Uterus (tissue), 2 donors: ENCODE measurements around the gene PARP15.

Experiments
- POLR2A ChIP-seq, 2 donors: fragments of 450-650 bp; IDR thresholded peaks; one replicate each; pipeline ENCODE4 v1.6.1; 2016; ENCODE audit warnings: antibody characterized with exemption in 2 of 2, mild to moderate bottlenecking in 1 of 2, moderate library complexity in 1 of 2
- TF ChIP-seq, protein P1 (sequence below), 4 experiments: fragments of 200-600 bp in 2 of 4; fragments of 450-650 bp in 2 of 4; sonication (generic) in 2 of 4; IDR thresholded peaks; one replicate each; pipeline ENCODE4 v1.5.1; 2016 to 2019; ENCODE audit warnings: antibody characterized with exemption in 4 of 4, mild to moderate bottlenecking in 2 of 4, moderate library complexity in 1 of 4

DNA sequence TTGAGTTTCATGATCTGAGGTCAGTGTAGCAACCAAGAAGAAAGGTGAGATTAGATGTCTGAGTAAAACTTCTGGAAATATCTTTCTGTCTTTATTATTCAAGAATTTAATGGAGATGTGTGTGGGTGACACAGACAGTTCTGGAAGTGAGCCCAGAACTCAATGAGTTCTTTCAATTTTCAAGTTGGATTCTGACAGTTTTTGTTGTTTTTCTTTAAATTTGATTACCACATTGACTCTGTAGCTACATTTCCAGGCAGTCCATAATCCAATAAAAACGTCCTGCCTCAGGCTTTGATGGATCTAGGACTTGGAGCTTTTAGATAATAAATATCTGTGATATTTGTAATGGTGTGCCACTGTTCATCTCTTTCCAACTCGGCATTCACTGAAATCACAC lies 99.3 kb downstream of the PARP15 start:
- TF ChIP-seq, protein P1, sequence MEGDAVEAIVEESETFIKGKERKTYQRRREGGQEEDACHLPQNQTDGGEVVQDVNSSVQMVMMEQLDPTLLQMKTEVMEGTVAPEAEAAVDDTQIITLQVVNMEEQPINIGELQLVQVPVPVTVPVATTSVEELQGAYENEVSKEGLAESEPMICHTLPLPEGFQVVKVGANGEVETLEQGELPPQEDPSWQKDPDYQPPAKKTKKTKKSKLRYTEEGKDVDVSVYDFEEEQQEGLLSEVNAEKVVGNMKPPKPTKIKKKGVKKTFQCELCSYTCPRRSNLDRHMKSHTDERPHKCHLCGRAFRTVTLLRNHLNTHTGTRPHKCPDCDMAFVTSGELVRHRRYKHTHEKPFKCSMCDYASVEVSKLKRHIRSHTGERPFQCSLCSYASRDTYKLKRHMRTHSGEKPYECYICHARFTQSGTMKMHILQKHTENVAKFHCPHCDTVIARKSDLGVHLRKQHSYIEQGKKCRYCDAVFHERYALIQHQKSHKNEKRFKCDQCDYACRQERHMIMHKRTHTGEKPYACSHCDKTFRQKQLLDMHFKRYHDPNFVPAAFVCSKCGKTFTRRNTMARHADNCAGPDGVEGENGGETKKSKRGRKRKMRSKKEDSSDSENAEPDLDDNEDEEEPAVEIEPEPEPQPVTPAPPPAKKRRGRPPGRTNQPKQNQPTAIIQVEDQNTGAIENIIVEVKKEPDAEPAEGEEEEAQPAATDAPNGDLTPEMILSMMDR (IDR thresholded peaks at IDR 0.05) = no peak
- TF ChIP-seq POLR2A (IDR thresholded peaks at IDR 0.05) = no peak
